Cortex of kidney (tissue), 1 donor: ENCODE results near the gene FBLN7.

Source experiments
- DNase-seq: peaks from one replicate; lab custom pipeline; 2025; lab: John Stamatoyannopoulos, UW

The FBLN7 gene

GRCh38 chr2:112157472-112157871 is 19.3 kb downstream of the FBLN7 start:
- DNase-seq: no peak

GRCh38 chr2:112159454-112159921 is 21.3 kb downstream of the FBLN7 start:
- no peak for DNase-seq

GRCh38 chr2:112160283-112161250 is 22.4 kb downstream of the FBLN7 start:
- no peak for DNase-seq

- DNase-seq: no peak
These were observed 23.4 kb downstream of the FBLN7 start for GRCh38 chr2:112161431-112162145.

- DNase-seq: no peak
These were observed 24.2 kb downstream of the FBLN7 start for GRCh38 chr2:112162341-112162740.

- DNase-seq: no peak
These were observed 24.8 kb downstream of the FBLN7 start for GRCh38 chr2:112162956-112163355.

GRCh38 chr2:112163541-112163981 is 25.4 kb downstream of the FBLN7 start:
- no peak for DNase-seq

- no peak for DNase-seq
These were observed 26.7 kb downstream of the FBLN7 start for GRCh38 chr2:112164876-112165275.

GRCh38 chr2:112165296-112165695 is 27.1 kb downstream of the FBLN7 start:
- DNase-seq: no peak

GRCh38 chr2:112166806-112167499 is 28.8 kb downstream of the FBLN7 start:
- DNase-seq: no peak

GRCh38 chr2:112168422-112169124 is 30.4 kb downstream of the FBLN7 start:
- no peak for DNase-seq

- DNase-seq: no peak
These were observed 32.3 kb downstream of the FBLN7 start for GRCh38 chr2:112170495-112170894.

GRCh38 chr2:112173646-112174319 is 35.6 kb downstream of the FBLN7 start:
- DNase-seq: no peak

- no peak for DNase-seq
These were observed 36.2 kb downstream of the FBLN7 start for GRCh38 chr2:112174383-112174782.

GRCh38 chr2:112175333-112175732 is 37.1 kb downstream of the FBLN7 start:
- DNase-seq: no peak

GRCh38 chr2:112175958-112176573 is 37.9 kb downstream of the FBLN7 start:
- no peak for DNase-seq

- DNase-seq: no peak
These were observed 43.5 kb downstream of the FBLN7 start for GRCh38 chr2:112181571-112182290.

- no peak for DNase-seq
These were observed 44.4 kb downstream of the FBLN7 start for GRCh38 chr2:112182581-112183034.

- no peak for DNase-seq
These were observed 45.3 kb downstream of the FBLN7 start for GRCh38 chr2:112183327-112184025.
